WTC11 (cell line): Measurements from ENCODE around the gene C2orf92. TPM values are rescaled to one million over a fixed set of nuclear protein-coding genes. Genes with fewer than 3 reads are reported as not detected.

Experiments
- ATAC-seq: fragments of 200-7000 bp; cut with Tn5 transposase; 2 replicates; pipeline ENCODE4 v1.10.0; 2021; ENCODE audit warnings: mild to moderate bottlenecking, moderate library complexity
- CTCF ChIA-PET: fragments of 300-600 bp; sonication (Branson Sonifier 250); formaldehyde crosslinking; loops from one replicate; lab custom pipeline; 2021; ENCODE audit warnings: antibody characterized with exemption; lab: Charles Lee
- POLR2A ChIA-PET: fragments of 350-600 bp; sonication (Branson Sonifier 250); formaldehyde crosslinking; loops from one replicate; lab custom pipeline; 2021; ENCODE audit warnings: antibody characterized with exemption; lab: Charles Lee
- DNase-seq: peaks from one replicate; pipeline ENCODE4 v3.0.0; 2021; ENCODE audit warnings: low spot score
- H3K27ac Mint-ChIP-seq: 2 replicates; pipeline ENCODE4 v1.8.0; 2021; ENCODE audit warnings: mixed read lengths
- H3K27me3 Mint-ChIP-seq: 2 replicates; pipeline ENCODE4 v1.8.0; 2021; ENCODE audit warnings: low read depth, mild to moderate bottlenecking, moderate library complexity, mixed read lengths
- H3K36me3 Mint-ChIP-seq: 2 replicates; pipeline ENCODE4 v1.8.0; 2021; ENCODE audit warnings: mixed read lengths
- H3K4me1 Mint-ChIP-seq: 2 replicates; pipeline ENCODE4 v1.8.0; 2022; ENCODE audit warnings: mixed read lengths
- H3K4me3 Mint-ChIP-seq: 2 replicates; pipeline ENCODE4 v1.8.0; 2021; ENCODE audit warnings: mild to moderate bottlenecking, moderate library complexity, mixed read lengths
- H3K9me3 Mint-ChIP-seq: 2 replicates; pipeline ENCODE4 v1.8.0; 2021; ENCODE audit warnings: mixed read lengths
- AFF4 ChIP-seq: sonication (generic); formaldehyde crosslinking; IDR thresholded peaks from 2 replicates; pipeline ENCODE4 v1.8.1; 2023; ENCODE audit warnings: mild to moderate bottlenecking, missing genetic modification reagents, borderline replicate concordance
- E2F4 ChIP-seq: sonication (generic); formaldehyde crosslinking; IDR thresholded peaks from 2 replicates; pipeline ENCODE4 v1.8.1; 2022; ENCODE audit warnings: low read depth, mild to moderate bottlenecking, moderate library complexity, missing genetic modification reagents, borderline replicate concordance
- E2F5 ChIP-seq: sonication (generic); formaldehyde crosslinking; IDR thresholded peaks from 2 replicates; pipeline ENCODE4 v1.8.1; 2022; ENCODE audit warnings: mild to moderate bottlenecking, moderate library complexity, missing genetic modification reagents
- ESRRA ChIP-seq: sonication (generic); formaldehyde crosslinking; IDR thresholded peaks from 2 replicates; pipeline ENCODE4 v1.8.1; 2022; ENCODE audit warnings: mild to moderate bottlenecking, missing genetic modification reagents, borderline replicate concordance
- FOXP1 ChIP-seq: sonication (generic); formaldehyde crosslinking; IDR thresholded peaks from 2 replicates; pipeline ENCODE4 v1.8.0; 2022; ENCODE audit warnings: missing genetic modification reagents, mild to moderate bottlenecking, moderate library complexity, borderline replicate concordance
- GTF2I ChIP-seq: fragments of 250-450 bp; sonication (Bioruptor Pico); conservative IDR thresholded peaks from 2 replicates; pipeline ENCODE4 v1.4.0; 2021; ENCODE audit warnings: mild to moderate bottlenecking
- KAT7 ChIP-seq: sonication (generic); formaldehyde crosslinking; IDR thresholded peaks from 2 replicates; pipeline ENCODE4 v1.8.1; 2023; ENCODE audit warnings: missing genetic modification reagents, mild to moderate bottlenecking, borderline replicate concordance
- NR1H2 ChIP-seq: sonication (generic); formaldehyde crosslinking; IDR thresholded peaks from 2 replicates; pipeline ENCODE4 v1.9.0; 2021; ENCODE audit warnings: mild to moderate bottlenecking, moderate library complexity, missing genetic modification reagents
- PRRX2 ChIP-seq: fragments of 250-450 bp; sonication (Bioruptor Pico); IDR thresholded peaks from 2 replicates; pipeline ENCODE4 v1.8.0; 2021; ENCODE audit warnings: mild to moderate bottlenecking
- STAT6 ChIP-seq: sonication (generic); formaldehyde crosslinking; conservative IDR thresholded peaks from 2 replicates; pipeline ENCODE4 v1.8.1; 2023; ENCODE audit warnings: mild to moderate bottlenecking, low read depth, missing genetic modification reagents, moderate library complexity
- TP53 ChIP-seq: sonication (generic); formaldehyde crosslinking; IDR thresholded peaks from 2 replicates; pipeline ENCODE4 v1.8.1; 2023; ENCODE audit warnings: mild to moderate bottlenecking, missing genetic modification reagents
- USF2 ChIP-seq: sonication (generic); formaldehyde crosslinking; IDR thresholded peaks from 2 replicates; pipeline ENCODE4 v1.8.1; 2023; ENCODE audit warnings: mild to moderate bottlenecking, missing genetic modification reagents, moderate library complexity
- ZBTB43 ChIP-seq: sonication (generic); formaldehyde crosslinking; IDR thresholded peaks from 2 replicates; pipeline ENCODE4 v1.8.1; 2023; ENCODE audit warnings: mild to moderate bottlenecking, missing genetic modification reagents
- ZMAT4 ChIP-seq: fragments of 250-450 bp; sonication (Bioruptor Pico); IDR thresholded peaks from 2 replicates; pipeline ENCODE4 v1.9.0; 2021; ENCODE audit warnings: mild to moderate bottlenecking
- ZNF138 ChIP-seq: sonication (generic); formaldehyde crosslinking; conservative IDR thresholded peaks from 2 replicates; pipeline ENCODE4 v1.8.1; 2022; ENCODE audit warnings: mild to moderate bottlenecking, moderate library complexity, missing genetic modification reagents
- ZNF219 ChIP-seq: sonication (generic); formaldehyde crosslinking; IDR thresholded peaks from 2 replicates; pipeline ENCODE4 v1.8.0; 2023; ENCODE audit warnings: missing genetic modification reagents, mild to moderate bottlenecking, borderline replicate concordance
- ZNF317 ChIP-seq: sonication (generic); formaldehyde crosslinking; IDR thresholded peaks from 2 replicates; pipeline ENCODE4 v1.8.1; 2023; ENCODE audit warnings: low read depth, mild to moderate bottlenecking, moderate library complexity, missing genetic modification reagents, borderline replicate concordance
- ZNF423 ChIP-seq: fragments of 250-450 bp; sonication (Bioruptor Pico); IDR thresholded peaks from 2 replicates; pipeline ENCODE4 v2.1.2; 2022; ENCODE audit warnings: mild to moderate bottlenecking, moderate library complexity
- ZNF671 ChIP-seq: fragments of 250-450 bp; sonication (Bioruptor Pico); IDR thresholded peaks from 2 replicates; pipeline ENCODE4 v1.8.0; 2021; ENCODE audit warnings: mild to moderate bottlenecking
- total RNA-seq: library from RNA; stranded (reverse); gene quantifications from 3 replicates; pipeline ENCODE4 v1.2.3, GENCODE V29; 2021

The C2orf92 gene
- total RNA-seq, 1 experiment from 2014 or later = 5.2 TPM

GRCh38 chr2:97660775-97661389 is 8.6 kb upstream of the C2orf92 start:
- ChIA-PET CTCF (interaction anchor here (0.9 to 5.0 kb wide), 4 partner anchors 10 to 70 kb away, joined by 3 to 99 read pairs (median 4); no protein-coding TSS in a partner anchor), POLR2A (interaction anchor here (1.3 to 2.5 kb wide), 2 partner anchors 10 to 15 kb away, joined by 3 to 13 read pairs; partner anchors contain the start of gene COX5B)
- Mint-ChIP-seq H3K27ac (no peak overlapping the region), H3K27me3 (no peaks in the 10 kb centered on the region), H3K36me3 (peaks cover 27% of the 10 kb centered on the region), H3K9me3 (no peaks in the 10 kb centered on the region), H3K4me1 (peaks cover 26% of the 10 kb centered on the region), H3K4me3 (no peak overlapping the region)
- ATAC-seq = no peak
- no peak for TF ChIP-seq TP53 (CRISPR knock-in tag)
- DNase-seq = no peak

- Mint-ChIP-seq H3K27ac (peak overlapping the region; percentile 36), H3K4me3 (peak overlapping the region; percentile 93), H3K9me3 (no peaks in the 10 kb centered on the region), H3K4me1 (peaks cover 26% of the 10 kb centered on the region)
- ATAC-seq = no peak
- TF ChIP-seq ZNF423 (CRISPR knock-in tag) (no peak), GTF2I (CRISPR knock-in tag) (no peak), ZBTB43 (no peak), ZNF671 (CRISPR knock-in tag) (no peak), ESRRA (CRISPR knock-in tag) (no peak), FOXP1 (no peak), ZNF219 (CRISPR knock-in tag) (no peak), ZNF138 (CRISPR knock-in tag) (no peak), ZMAT4 (no peak), STAT6 (CRISPR knock-in tag) (no peak), NR1H2 (CRISPR knock-in tag) (no peak), E2F4 (no peak), ZNF317 (CRISPR knock-in tag) (no peak), PRRX2 (CRISPR knock-in tag) (no peak), USF2 (CRISPR knock-in tag) (no peak), AFF4 (CRISPR knock-in tag) (no peak), KAT7 (no peak), E2F5 (CRISPR knock-in tag) (no peak)
- TF ChIP-seq, all 79 proteins: peak for 0
- POLR2A ChIA-PET = interaction anchor here (1.0 to 2.5 kb wide), 2 partner anchors 12 to 16 kb away, joined by 3 to 13 read pairs; partner anchors contain the start of gene COX5B
- CTCF ChIA-PET = interaction anchor here (0.9 to 5.0 kb wide), 5 partner anchors 11 to 87 kb away, joined by 6 to 99 read pairs (median 13); partner anchors contain the start of gene COX5B
- H3K36me3 Mint-ChIP-seq = peaks cover 20% of the 10 kb centered on the region
- no peak for DNase-seq
- H3K27me3 Mint-ChIP-seq = no peaks in the 10 kb centered on the region
Observed at GRCh38 chr2:97661927-97662326, 7.6 kb upstream of the C2orf92 start.
